Activated CD8-positive, alpha-beta memory T cell treated with anti-CD3 and anti-CD28 coated beads, Interleukin-2, amount 50 U/mL, for 24 hours (primary cell): Measurements from ENCODE around the gene KCP.
A peak's percentile ranks its signal among the peaks of the same experiment; 100 is the strongest.

Experiments used
- DNase-seq: peaks from one replicate; pipeline ENCODE4 v3.0.0-alpha.2; 2020; ENCODE audit errors: extremely low read depth

The KCP gene

GRCh38 chr7:128874140-128875031 lies 36.1 kb downstream of the KCP start:
- no peak for DNase-seq

- no peak for DNase-seq
Observed at GRCh38 chr7:128873234-128873633, 37.3 kb downstream of the KCP start.

- no peak for DNase-seq
Observed at GRCh38 chr7:128872394-128872824, 38.1 kb downstream of the KCP start.

- no peak for DNase-seq
Observed at GRCh38 chr7:128871050-128871449, 39.5 kb downstream of the KCP start.

- DNase-seq, result no peak
Observed at GRCh38 chr7:128869944-128870285, 40.6 kb downstream of the KCP start.

- DNase-seq, result no peak
Observed at GRCh38 chr7:128869138-128869943, 41.2 kb downstream of the KCP start.

- no peak for DNase-seq
Observed at GRCh38 chr7:128868624-128869137, 41.8 kb downstream of the KCP start.

- DNase-seq, result no peak
Observed at GRCh38 chr7:128867842-128868623, 42.5 kb downstream of the KCP start.

GRCh38 chr7:128867241-128867640 lies 43.3 kb downstream of the KCP start:
- DNase-seq, result no peak

GRCh38 chr7:128865996-128866877 lies 44.3 kb downstream of the KCP start:
- DNase-seq, result no peak

- DNase-seq, result no peak
Observed at GRCh38 chr7:128865303-128865702, 45.2 kb downstream of the KCP start.

GRCh38 chr7:128863433-128863989 lies 47.0 kb downstream of the KCP start:
- DNase-seq, result no peak

GRCh38 chr7:128862571-128863432 lies 47.7 kb downstream of the KCP start, which contains the start of gene ATP6V1F:
TSS of gene ATP6V1F (plus strand) at chr7:128862856. CDS start at chr7:128862905, 49 bp downstream.
- DNase-seq, result peak; percentile 95

GRCh38 chr7:128861957-128862570 lies 48.4 kb downstream of the KCP start:
- no peak for DNase-seq

GRCh38 chr7:128860158-128861073 lies 50.1 kb downstream of the KCP start:
- DNase-seq, result no peak

GRCh38 chr7:128859232-128860157 lies 51.0 kb downstream of the KCP start:
- DNase-seq, result no peak
